HG03066 (cell line): Measurements from ENCODE around the gene ATG5.

ENCODE experiments used
- ATAC-seq: cut with Tn5 transposase; IDR thresholded peaks from one replicate; pipeline ENCODE4 v1.9.1; 2021; ENCODE audit warnings: low read depth; ENCODE audit not compliant: unreplicated experiment

The ATG5 gene

GRCh38 chr6:106135911-106136571 lies 189.5 kb downstream of the ATG5 start:
- ATAC-seq: no peak

GRCh38 chr6:106134906-106135634 lies 190.5 kb downstream of the ATG5 start:
- no peak for ATAC-seq
